Tibial nerve (tissue), 4 donors: ENCODE data around the gene GPR55. TPM values are rescaled to one million over a fixed set of nuclear protein-coding genes. Genes with fewer than 3 reads are reported as not detected.

Experiments
- DNase-seq, 2 donors: peaks; one replicate each; pipeline ENCODE4 v3.0.0-alpha.2; 2019; ENCODE audit warnings: low spot score in 2 of 2
- H3K27ac ChIP-seq, 4 donors: fragments of 200-600 bp; sonication (generic) in 3 of 4; one replicate each; pipeline ENCODE4 v1.5.1; 2017 to 2019; ENCODE audit warnings: mild to moderate bottlenecking in 1 of 4
- H3K27me3 ChIP-seq, 2 donors: fragments of 200-600 bp; sonication (generic) in 1 of 2; one replicate each; pipeline versions ENCODE4 v1.5.1 to v1.6.0; 2017 to 2019
- H3K36me3 ChIP-seq, 3 donors: fragments of 200-600 bp; sonication (generic); one replicate each; pipeline ENCODE4 v1.5.1; 2018 to 2019
- H3K4me1 ChIP-seq, 4 donors: fragments of 200-600 bp; sonication (generic) in 3 of 4; one replicate each; pipeline ENCODE4 v1.5.1; 2017 to 2019
- H3K4me3 ChIP-seq, 4 donors: fragments of 200-600 bp; sonication (generic) in 3 of 4; one replicate each; pipeline ENCODE4 v1.5.1; 2017 to 2019; ENCODE audit warnings: mild to moderate bottlenecking in 1 of 4, moderate library complexity in 1 of 4
- H3K9me3 ChIP-seq, 4 donors: fragments of 200-600 bp; sonication (generic) in 3 of 4; one replicate each; pipeline ENCODE4 v1.5.1; 2017 to 2019
- CTCF ChIP-seq, 5 experiments: fragments of 200-600 bp in 3 of 5; fragments of 450-650 bp in 2 of 5; sonication (generic) in 3 of 5; IDR thresholded peaks; one replicate each; pipeline ENCODE4 v1.5.1; 2016 to 2019; ENCODE audit warnings: antibody characterized with exemption in 5 of 5, mild to moderate bottlenecking in 3 of 5, moderate library complexity in 2 of 5
- EP300 ChIP-seq, 2 donors: sonication (generic); formaldehyde crosslinking; IDR thresholded peaks; one replicate each; pipeline ENCODE4 v1.6.1; 2017; ENCODE audit warnings: antibody characterized with exemption in 2 of 2, mild to moderate bottlenecking in 1 of 2
- POLR2A ChIP-seq, 2 donors: fragments of 450-650 bp; IDR thresholded peaks; one replicate each; pipeline ENCODE4 v1.6.1; 2017; ENCODE audit warnings: antibody characterized with exemption in 2 of 2, mild to moderate bottlenecking in 2 of 2, moderate library complexity in 2 of 2
- WGBS, 2 donors: methylation state at CpG; one replicate each; pipeline ENCODE4 v1.1.5; 2018; 5-methylcytosine and 5-hydroxymethylcytosine counted together
- total RNA-seq, 4 donors: library from RNA; depleted of rRNA; stranded (reverse); fragments of >200 nt; gene quantifications; one replicate each; pipeline ENCODE4 v1.1.0, GENCODE V29; 2016

GPR55 gene
- total RNA-seq, 4 donors from 2014 or later, result 0.21 TPM; not detected in 3

- Histone ChIP-seq H3K27ac (no peak overlapping the region), H3K36me3 (no peaks in the 10 kb centered on the region), H3K27me3 (no peaks in the 10 kb centered on the region), H3K4me3 (no peak overlapping the region), H3K9me3 (no peaks in the 10 kb centered on the region), H3K4me1 (no peaks in the 10 kb centered on the region)
- no peak for DNase-seq
- 91 to 93% methylated on average over 5 of the region's 5 CpGs for WGBS, 2 donors
- no peak for TF ChIP-seq EP300 (IDR thresholded peaks at IDR 0.05)
- no peak for TF ChIP-seq POLR2A (IDR thresholded peaks at IDR 0.05)
- TF ChIP-seq CTCF (IDR thresholded peaks at IDR 0.05), result no peak
These were observed 12.3 kb downstream of the GPR55 start for GRCh38 chr2:230912724-230913123.

DNA sequence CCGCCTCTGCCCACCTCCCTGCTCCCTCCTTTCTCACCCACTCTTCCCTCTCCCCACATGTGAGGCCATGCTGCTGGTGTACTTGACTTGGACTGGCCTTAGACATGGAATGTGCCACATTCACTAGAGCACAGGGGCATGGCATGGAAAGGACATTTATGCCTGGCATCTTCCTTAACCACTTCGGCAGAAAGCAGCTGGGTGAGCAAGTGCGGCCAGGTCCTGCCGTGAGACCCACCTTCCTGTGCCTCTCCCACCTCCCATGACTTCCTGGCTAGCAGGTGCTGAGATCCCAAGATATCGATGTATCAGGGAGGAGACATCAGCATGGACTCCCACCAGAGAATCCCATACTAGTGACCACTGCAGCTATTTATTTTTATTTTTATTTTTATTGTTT lies 13.0 kb downstream of the GPR55 start:
- no peaks in the 10 kb centered on the region for H3K36me3 ChIP-seq
- no peak for DNase-seq
- no peak overlapping the region for H3K27ac ChIP-seq
- no peaks in the 10 kb centered on the region for H3K27me3 ChIP-seq
- no peak overlapping the region for H3K4me3 ChIP-seq
- WGBS, 2 donors, result 91 to 92% methylated on average over 5 of the region's 5 CpGs
- no peaks in the 10 kb centered on the region for H3K9me3 ChIP-seq
- H3K4me1 ChIP-seq, result no peaks in the 10 kb centered on the region
- TF ChIP-seq EP300 (IDR thresholded peaks at IDR 0.05) (no peak), CTCF (IDR thresholded peaks at IDR 0.05) (no peak), POLR2A (IDR thresholded peaks at IDR 0.05) (no peak)

DNA sequence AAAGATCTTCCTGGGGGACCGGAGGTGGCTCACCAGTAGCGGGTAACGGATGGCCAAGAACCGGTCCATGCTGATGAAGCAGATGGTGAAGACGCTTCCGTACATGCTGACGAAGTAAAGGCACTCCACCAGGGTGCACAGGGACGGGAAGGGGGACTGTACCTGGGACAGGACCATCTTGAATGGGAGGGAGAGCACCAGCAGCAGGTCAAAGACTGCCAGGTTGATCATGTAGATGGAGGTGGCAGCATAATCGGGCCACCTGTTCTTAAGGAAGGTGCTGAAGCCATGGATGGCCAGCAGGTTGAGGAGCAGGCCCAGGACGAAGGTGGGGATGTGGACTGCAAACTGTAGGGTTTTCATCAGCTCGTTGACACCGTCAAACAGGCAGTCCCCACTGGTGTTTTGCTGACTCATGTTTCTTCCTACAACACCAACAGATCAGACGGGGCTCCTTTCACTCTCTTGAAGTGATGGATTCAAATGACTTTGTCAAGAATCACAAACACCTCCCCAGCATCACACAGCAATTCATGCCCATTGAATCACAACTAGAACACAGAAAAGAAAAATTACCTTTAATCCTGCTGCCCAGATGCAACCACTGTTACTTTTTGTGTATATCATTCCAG lies 14.4 kb downstream of the GPR55 start:
- TF ChIP-seq POLR2A (IDR thresholded peaks at IDR 0.05) (no peak), CTCF (IDR thresholded peaks at IDR 0.05) (no peak)
- WGBS, 2 donors, result 87 to 88% methylated on average over 13 of the region's 13 CpGs
- Histone ChIP-seq H3K36me3 (no peaks in the 10 kb centered on the region), H3K27ac (no peak overlapping the region), H3K27me3 (no peaks in the 10 kb centered on the region), H3K4me1 (no peaks in the 10 kb centered on the region), H3K9me3 (no peaks in the 10 kb centered on the region), H3K4me3 (no peak overlapping the region)
- DNase-seq, result no peak

- Histone ChIP-seq H3K36me3 (no peaks in the 10 kb centered on the region), H3K27ac (no peak overlapping the region), H3K4me1 (no peaks in the 10 kb centered on the region), H3K27me3 (no peaks in the 10 kb centered on the region), H3K9me3 (no peaks in the 10 kb centered on the region), H3K4me3 (no peak overlapping the region)
- WGBS, 2 donors, result 94 to 95% methylated on average over 18 of the region's 18 CpGs
- no peak for DNase-seq
- no peak for TF ChIP-seq EP300 (IDR thresholded peaks at IDR 0.05)
- no peak for TF ChIP-seq CTCF (IDR thresholded peaks at IDR 0.05)
- no peak for TF ChIP-seq POLR2A (IDR thresholded peaks at IDR 0.05)
These were observed 15.0 kb downstream of the GPR55 start for GRCh38 chr2:230909841-230910545.

DNA sequence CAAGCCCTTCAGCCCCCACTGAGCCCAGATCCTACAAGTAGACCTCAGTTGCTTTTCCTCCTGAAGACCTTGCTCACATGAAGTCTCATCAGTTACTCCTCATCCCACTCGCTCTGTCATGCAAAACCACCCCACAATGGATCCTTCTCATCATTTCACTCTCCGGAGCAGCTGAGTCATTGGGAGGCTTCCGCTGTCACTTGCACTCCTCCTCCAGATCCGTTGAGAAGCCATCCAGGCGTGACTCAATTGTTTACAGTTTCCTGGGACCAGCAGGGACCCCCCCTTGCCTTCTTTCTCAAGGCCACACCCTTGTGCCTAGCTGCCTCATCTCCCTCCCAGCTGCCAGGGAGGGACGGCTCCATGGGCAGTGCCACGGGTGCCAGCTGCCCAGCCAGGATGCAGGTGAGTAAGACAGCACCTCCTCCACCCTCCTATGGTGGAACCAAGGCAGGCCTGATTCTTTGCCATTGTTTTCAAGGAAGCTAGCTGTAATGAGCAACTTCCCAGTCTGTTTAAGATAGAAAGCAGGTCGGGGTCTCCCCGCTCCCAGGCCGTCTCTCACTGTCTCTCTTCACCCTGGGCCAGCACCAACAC lies 16.3 kb downstream of the GPR55 start:
- DNase-seq, result no peak
- 65 to 70% methylated on average over 10 of the region's 10 CpGs for WGBS, 2 donors
- Histone ChIP-seq H3K9me3 (no peaks in the 10 kb centered on the region), H3K36me3 (no peaks in the 10 kb centered on the region), H3K4me3 (no peak overlapping the region), H3K27me3 (no peaks in the 10 kb centered on the region), H3K4me1 (no peaks in the 10 kb centered on the region), H3K27ac (no peak overlapping the region)
- TF ChIP-seq CTCF (IDR thresholded peaks at IDR 0.05) (no peak), EP300 (IDR thresholded peaks at IDR 0.05) (no peak), POLR2A (IDR thresholded peaks at IDR 0.05) (no peak)
